Right hindlimb (tissue), 1 donor: ENCODE data around the gene SEC61A1.

Experiments used
- DNase-seq: peaks from one replicate; pipeline ENCODE4 v3.0.0-alpha.2; 2018

The SEC61A1 gene

DNA sequence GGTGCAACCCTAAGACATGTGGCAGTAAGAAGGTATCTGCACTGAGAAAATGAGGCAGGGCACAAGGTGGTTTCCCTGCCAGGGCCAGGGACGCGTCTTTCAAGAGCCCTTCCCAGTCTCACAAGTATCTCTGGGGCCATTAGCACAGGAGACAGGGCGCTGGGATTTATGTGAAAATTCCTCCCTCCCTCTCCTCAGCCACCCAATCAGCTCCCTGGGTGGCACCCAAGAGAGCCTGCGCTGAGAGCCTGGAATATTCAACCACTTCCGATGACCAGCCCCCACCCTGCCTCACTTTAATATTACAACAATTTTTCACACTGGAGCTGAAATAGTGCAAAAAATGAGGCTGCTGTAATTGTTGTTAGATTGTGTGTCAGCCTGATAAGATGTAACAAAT, 26.1 kb downstream of the SEC61A1 start:
- no peak for DNase-seq

DNA sequence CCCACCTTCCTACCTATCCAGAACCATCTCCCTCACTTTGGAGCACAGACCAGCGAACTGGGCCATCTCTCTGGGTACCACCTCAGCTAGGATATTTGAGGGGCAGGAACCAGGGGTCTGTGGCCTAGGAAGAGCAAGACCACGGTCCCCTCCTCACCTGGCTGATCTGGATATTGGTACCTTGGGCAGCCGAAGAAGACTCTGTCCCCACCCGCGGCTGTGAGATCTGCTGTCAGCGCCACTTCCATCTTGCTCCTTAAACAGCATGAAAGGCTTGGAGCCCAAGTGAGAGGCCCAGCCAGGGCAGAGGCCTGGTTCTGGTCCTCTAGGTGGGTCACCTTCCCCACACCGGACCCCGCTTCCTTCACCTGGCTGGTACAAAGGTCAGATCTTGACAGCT, 26.6 kb downstream of the SEC61A1 start:
- no peak for DNase-seq

- DNase-seq = no peak
Measured at GRCh38 chr3:128079823-128080222, 27.6 kb downstream of the SEC61A1 start.

GRCh38 chr3:128080323-128081080, 28.3 kb downstream of the SEC61A1 start:
- no peak for DNase-seq

GRCh38 chr3:128081226-128081625, 29.0 kb downstream of the SEC61A1 start:
- DNase-seq = no peak

DNA sequence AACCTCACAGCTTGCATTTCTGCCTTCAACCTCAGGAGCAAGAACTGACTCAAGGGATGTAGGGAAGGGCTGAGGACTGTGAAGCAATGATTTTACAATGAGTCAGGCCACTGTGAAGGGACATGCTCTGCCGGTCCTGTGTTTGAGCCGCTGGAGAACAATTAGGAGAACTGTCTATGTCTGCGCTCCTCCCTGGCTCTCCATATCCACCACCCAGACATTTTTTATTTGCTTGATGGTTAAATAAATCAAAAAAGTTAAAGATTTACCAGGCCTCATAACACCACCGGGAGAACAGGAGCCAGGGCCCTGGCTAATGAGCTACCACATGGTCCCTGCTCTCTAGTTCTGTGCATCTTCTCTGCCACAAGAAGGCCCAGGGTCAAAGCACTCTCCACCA, 29.6 kb downstream of the SEC61A1 start:
- no peak for DNase-seq

GRCh38 chr3:128082546-128082945, 30.3 kb downstream of the SEC61A1 start:
- DNase-seq = no peak

- no peak for DNase-seq
Measured at GRCh38 chr3:128083396-128083795, 31.2 kb downstream of the SEC61A1 start.

DNA sequence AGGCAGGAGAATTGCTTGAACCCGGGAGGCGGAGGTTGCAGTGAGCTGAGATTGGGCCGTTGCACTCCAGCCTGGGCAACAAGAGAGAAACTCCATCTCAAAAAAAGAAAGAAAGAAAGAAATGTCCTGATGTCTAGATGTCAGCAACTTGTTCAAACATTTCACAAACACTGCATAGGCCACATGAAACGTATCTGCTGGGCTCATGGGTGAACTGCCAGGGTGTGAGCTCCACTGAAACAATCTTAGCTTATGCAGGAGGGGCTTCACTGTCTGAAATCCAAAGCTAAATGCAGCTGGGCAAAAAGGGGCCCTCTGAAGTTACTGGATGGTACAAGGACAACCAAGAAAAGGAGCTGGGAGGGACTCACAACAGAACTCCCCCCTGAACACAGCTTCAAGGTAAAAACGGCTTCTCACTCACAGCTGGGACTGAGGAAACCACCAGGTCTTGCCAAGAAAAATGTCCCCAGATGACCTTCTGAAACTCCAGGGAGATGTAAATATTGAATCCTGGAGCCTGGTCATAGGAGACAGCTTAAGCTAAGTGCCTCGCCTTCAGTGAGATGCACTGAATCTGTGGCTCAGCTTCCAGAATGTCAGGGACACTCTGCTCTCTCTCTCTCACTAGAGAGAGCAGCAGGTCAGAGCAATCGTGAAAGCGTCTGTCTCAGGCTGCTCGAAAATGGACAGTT, 31.9 kb downstream of the SEC61A1 start:
- DNase-seq = no peak

DNA sequence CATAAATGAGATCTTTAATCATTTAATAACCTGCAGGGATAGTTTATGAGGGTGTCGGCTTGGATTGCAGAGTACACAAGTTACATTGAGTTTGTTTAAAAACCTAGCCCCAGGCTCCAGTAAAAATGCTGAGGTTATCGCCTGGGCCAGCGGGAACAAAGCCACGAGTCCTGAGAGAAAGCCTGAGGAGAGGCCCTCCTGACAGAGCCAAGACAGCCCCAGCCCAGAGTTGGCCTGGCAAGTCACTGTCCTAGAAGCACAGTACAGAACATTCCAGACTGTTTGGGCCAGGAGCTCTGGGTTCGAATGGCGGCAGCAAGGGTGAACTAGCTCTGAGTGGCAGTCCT, 32.4 kb downstream of the SEC61A1 start:
- DNase-seq = no peak

GRCh38 chr3:128089135-128089534, 36.9 kb downstream of the SEC61A1 start:
- DNase-seq = no peak

GRCh38 chr3:128091586-128091985, 39.3 kb downstream of the SEC61A1 start:
- DNase-seq = no peak

GRCh38 chr3:128094295-128095151, 42.3 kb downstream of the SEC61A1 start:
- no peak for DNase-seq

DNA sequence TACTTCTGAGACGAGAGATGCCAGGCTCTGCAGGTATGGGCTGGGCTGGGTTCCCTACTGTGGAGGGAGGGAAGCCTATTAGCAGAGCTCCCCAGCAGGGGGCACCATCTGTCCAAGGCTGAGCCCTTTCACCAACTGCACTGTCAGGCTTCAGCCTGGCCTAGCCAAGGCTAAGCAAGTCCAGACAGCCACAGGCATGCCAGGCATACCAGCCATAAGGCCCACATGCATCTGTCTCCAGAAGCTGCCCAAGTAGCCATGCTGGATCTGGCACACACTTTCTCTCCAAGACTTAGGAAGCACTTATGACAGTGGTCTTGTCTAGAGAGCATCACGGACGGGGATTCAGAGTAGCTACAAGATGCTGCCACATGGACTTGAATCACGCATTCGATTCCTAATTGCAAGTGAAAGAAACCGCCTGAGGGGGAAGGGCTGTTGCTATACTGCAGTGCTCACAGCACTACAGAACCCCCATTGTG, 43.0 kb downstream of the SEC61A1 start:
- peak; percentile 78 for DNase-seq

DNA sequence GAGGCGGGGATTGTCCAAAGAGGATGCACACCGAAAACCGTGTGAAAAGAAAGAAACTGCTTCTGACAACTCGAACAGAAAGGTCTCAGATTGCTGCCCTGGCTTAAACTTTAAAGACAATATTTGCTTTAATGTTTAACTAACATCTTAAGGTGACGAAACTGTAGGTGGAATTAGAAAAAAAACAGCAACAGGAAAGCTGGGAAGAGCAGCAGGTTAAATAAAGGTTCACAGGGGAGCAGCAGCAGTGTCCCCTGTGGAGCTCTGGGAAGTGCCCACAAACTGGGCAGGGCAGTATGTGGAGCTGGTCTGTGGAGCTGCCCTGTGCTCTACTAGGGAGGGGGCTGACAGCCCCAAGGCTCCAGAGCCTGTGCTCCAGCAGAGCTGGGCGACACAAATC, 46.0 kb downstream of the SEC61A1 start:
- DNase-seq = no peak

DNA sequence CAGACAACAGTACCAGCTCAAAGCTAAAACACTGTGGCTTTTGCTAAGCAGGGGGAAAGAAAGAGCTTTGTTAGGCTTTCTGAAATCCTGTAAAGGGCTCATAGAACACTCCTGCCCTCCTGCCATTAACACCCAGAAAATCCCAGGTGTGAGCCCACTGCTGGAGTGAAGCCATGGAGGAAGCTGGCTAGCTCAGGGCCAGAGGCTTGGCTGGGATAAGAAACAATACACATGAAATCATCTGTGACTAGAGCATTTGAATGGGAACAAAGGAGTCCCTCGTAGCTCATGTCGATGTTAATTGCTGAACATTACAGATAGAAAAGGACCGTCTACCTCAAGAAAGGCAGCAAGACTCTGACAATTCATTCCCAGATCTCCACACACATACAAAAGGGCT, 47.9 kb downstream of the SEC61A1 start:
- DNase-seq = no peak

GRCh38 chr3:128100638-128101037, 48.4 kb downstream of the SEC61A1 start:
- DNase-seq = no peak

DNA sequence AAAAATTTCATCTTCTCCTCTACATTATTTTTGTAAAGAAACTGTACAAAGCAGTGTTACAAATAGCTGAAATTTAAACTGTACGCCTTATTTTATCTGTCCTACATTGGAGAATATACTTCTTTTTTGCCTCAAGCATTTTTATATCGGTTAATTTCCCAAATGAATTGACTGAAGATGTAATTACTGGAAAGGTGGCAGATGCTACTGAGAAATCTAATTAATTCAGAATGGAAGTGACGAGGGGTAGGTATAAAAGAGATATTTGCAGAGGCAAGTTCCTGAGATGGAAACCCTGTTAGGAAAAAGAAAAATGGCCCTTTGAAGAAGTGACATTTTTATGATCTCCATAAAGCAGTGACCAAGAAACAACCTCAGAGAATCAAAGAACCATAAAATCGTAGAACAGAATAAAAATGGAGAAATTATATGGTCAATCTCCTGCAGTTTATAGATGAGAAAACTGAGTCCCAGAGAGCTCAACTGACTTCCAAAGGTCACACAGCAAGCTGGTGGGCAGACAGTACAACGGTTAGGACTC, 51.0 kb downstream of the SEC61A1 start:
- no peak for DNase-seq

- no peak for DNase-seq
Measured at GRCh38 chr3:128107834-128108233, 55.6 kb downstream of the SEC61A1 start.

DNA sequence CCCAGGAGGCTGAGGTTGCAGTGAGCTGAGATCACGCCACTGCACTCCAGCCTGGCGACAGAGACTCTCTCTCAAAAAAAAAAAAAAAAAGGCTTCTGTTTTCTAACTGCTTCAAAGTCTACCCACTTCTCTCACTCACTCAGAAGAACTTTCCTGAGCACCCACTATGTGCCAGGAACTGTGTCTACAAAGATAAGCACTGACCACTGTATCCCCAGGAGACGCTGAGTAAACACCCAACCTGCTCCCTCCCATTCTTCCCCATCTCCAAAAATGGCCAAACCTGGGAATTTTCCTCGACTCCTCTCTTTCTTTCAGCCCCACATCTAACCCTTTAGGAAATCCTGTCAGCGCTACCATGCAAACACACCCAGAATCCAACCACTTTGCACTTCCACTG, 58.9 kb downstream of the SEC61A1 start:
- no peak for DNase-seq

GRCh38 chr3:128112357-128112968, 60.2 kb downstream of the SEC61A1 start:
- no peak for DNase-seq
